OCI-LY7 (cell line): ENCODE measurements around the gene DSCAM. TPM values are rescaled to one million over a fixed set of nuclear protein-coding genes. Genes with fewer than 3 reads are reported as not detected.

ENCODE experiments used
- BruUV-seq: library from RNA; stranded (reverse); fragments of 400-500 nt; replicated peaks from 2 replicates; lab custom pipeline; 2021; lab: Mats Ljungman, UMichigan
- CTCF ChIA-PET: fragments of 300-600 bp; sonication (Branson Sonifier 250); formaldehyde crosslinking; loops from one replicate; lab custom pipeline; 2022; ENCODE audit warnings: antibody characterized with exemption; ENCODE audit not compliant: unreplicated experiment; lab: Charles Lee
- POLR2A ChIA-PET: fragments of 300-600 bp; sonication (Branson Sonifier 250); formaldehyde crosslinking; loops from one replicate; lab custom pipeline; 2022; ENCODE audit warnings: antibody characterized with exemption; lab: Charles Lee
- DNase-seq: peaks from one replicate; pipeline ENCODE4 v3.0.0-alpha.2; 2015; ENCODE audit warnings: low spot score
- H2AFZ ChIP-seq: fragments of 200-600 bp; sonication (generic), shearing (Covaris generic); 2 replicates; pipeline ENCODE4 v1.6.1; 2014; ENCODE audit warnings: mild to moderate bottlenecking, antibody characterized with exemption, low read length, moderate library complexity
- H3K27ac ChIP-seq: fragments of 200-600 bp; sonication (generic); 2 replicates; pipeline ENCODE4 v1.5.1; 2014; ENCODE audit warnings: mixed run types, low read depth, mild to moderate bottlenecking, moderate library complexity, low read length, inconsistent platforms; ENCODE audit not compliant: poor library complexity, severe bottlenecking
- H3K36me3 ChIP-seq: fragments of 200-600 bp; sonication (generic); 2 replicates; pipeline ENCODE4 v1.6.1; 2014; ENCODE audit warnings: mild to moderate bottlenecking, antibody characterized with exemption, low read length, moderate library complexity, mixed read lengths; ENCODE audit not compliant: insufficient read depth
- H3K4me1 ChIP-seq: fragments of 200-600 bp; sonication (generic); 2 replicates; pipeline ENCODE4 v1.5.1; 2014; ENCODE audit warnings: mild to moderate bottlenecking, low read length; ENCODE audit not compliant: insufficient read depth, poor library complexity, severe bottlenecking
- H3K4me2 ChIP-seq: fragments of 200-600 bp; sonication (generic); 2 replicates; pipeline ENCODE4 v1.6.1; 2014; ENCODE audit warnings: mild to moderate bottlenecking, low read length
- H3K4me3 ChIP-seq: fragments of 200-600 bp; sonication (generic); 2 replicates; pipeline ENCODE4 v1.5.1; 2014; ENCODE audit warnings: mild to moderate bottlenecking, low read depth, low read length; ENCODE audit not compliant: poor library complexity, severe bottlenecking
- H3K79me2 ChIP-seq: fragments of 200-600 bp; sonication (generic); 2 replicates; pipeline ENCODE4 v1.6.1; 2016; ENCODE audit warnings: low read depth, mild to moderate bottlenecking, low read length, moderate library complexity, mixed read lengths; ENCODE audit not compliant: insufficient read depth
- H3K9me2 ChIP-seq: fragments of 200-600 bp; sonication (generic); 2 replicates; pipeline ENCODE4 v1.6.1; 2016; ENCODE audit warnings: mild to moderate bottlenecking, low read length, mixed read lengths; ENCODE audit not compliant: insufficient read depth
- H3K9me3 ChIP-seq: fragments of 200-600 bp; sonication (generic); 2 replicates; pipeline ENCODE4 v1.6.1; 2014; ENCODE audit warnings: mild to moderate bottlenecking, mixed run types, low read length, mixed read lengths
- H4K20me1 ChIP-seq: fragments of 200-600 bp; sonication (generic); 2 replicates; pipeline ENCODE4 v1.6.1; 2014; ENCODE audit warnings: mild to moderate bottlenecking, antibody characterized with exemption, low read length, moderate library complexity, mixed read lengths; ENCODE audit not compliant: insufficient read depth
- EZH2phosphoT487 ChIP-seq: fragments of 200-600 bp; sonication (generic); IDR thresholded peaks from 2 replicates; pipeline ENCODE4 v1.6.1; 2018; ENCODE audit warnings: low read depth, borderline replicate concordance, mild to moderate bottlenecking, mixed run types, antibody characterized with exemption, low read length, moderate library complexity, mixed read lengths
- intact Hi-C: fragments of 100-400 bp; cut with micrococcal nuclease; formaldehyde crosslinking; loops from one replicate; pipeline ENCODE4 v1.10.0; 2022; ENCODE audit not compliant: unreplicated experiment
- total RNA-seq, 2 experiments: library from RNA; depleted of rRNA in 1 of 2; stranded (reverse); fragments of >200 nt in 1 of 2; shearing (Covaris generic) in 1 of 2; gene quantifications; 2 replicates each; pipeline ENCODE4 v1.2.3, GENCODE V29; 2014 to 2022
- TF ChIP-seq, protein P1 (sequence below): fragments of 200-600 bp; sonication (generic); conservative IDR thresholded peaks from 2 replicates; pipeline ENCODE4 v1.5.1; 2014; ENCODE audit warnings: mild to moderate bottlenecking, antibody characterized with exemption, low read length, moderate library complexity, mixed read lengths

The DSCAM gene
- total RNA-seq, 2 experiments from 2014 or later, result not detected

DNA sequence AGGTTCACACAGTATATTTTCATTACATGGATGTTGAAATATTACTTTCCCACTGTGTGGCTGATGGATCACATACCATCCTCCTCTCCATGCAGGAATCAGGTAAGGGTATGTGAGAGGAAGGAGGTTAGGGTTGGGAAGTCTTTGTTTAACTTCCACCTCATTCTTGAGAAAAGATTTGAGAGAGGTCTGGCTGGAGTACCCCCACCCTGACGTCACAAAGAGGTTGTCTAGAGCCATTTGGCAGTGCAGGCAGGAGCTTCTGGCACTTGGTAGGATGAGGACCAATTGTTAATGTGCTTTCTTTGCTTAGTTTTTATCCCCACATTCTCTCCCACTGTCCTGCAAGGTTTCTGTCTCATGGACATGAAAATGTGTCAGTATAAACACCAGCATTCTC lies 356.6 kb downstream of the DSCAM start:
- intact Hi-C loops, result no loop called here
- CTCF ChIA-PET, result no interaction called here
- Histone ChIP-seq H3K9me3 (peaks cover 30% of the 10 kb centered on the region), H3K79me2 (no peaks in the 10 kb centered on the region), H3K9me2 (no peaks in the 10 kb centered on the region), H3K4me2 (no peak overlapping the region), H2AFZ (no peak overlapping the region), H3K4me1 (no peaks in the 10 kb centered on the region), H3K4me3 (no peak overlapping the region), H3K27ac (no peak overlapping the region), H3K36me3 (no peaks in the 10 kb centered on the region), H4K20me1 (no peaks in the 10 kb centered on the region)
- no TSS peak for BruUV-seq
- no peak for TF ChIP-seq EZH2phosphoT487
- TF ChIP-seq, protein P1, sequence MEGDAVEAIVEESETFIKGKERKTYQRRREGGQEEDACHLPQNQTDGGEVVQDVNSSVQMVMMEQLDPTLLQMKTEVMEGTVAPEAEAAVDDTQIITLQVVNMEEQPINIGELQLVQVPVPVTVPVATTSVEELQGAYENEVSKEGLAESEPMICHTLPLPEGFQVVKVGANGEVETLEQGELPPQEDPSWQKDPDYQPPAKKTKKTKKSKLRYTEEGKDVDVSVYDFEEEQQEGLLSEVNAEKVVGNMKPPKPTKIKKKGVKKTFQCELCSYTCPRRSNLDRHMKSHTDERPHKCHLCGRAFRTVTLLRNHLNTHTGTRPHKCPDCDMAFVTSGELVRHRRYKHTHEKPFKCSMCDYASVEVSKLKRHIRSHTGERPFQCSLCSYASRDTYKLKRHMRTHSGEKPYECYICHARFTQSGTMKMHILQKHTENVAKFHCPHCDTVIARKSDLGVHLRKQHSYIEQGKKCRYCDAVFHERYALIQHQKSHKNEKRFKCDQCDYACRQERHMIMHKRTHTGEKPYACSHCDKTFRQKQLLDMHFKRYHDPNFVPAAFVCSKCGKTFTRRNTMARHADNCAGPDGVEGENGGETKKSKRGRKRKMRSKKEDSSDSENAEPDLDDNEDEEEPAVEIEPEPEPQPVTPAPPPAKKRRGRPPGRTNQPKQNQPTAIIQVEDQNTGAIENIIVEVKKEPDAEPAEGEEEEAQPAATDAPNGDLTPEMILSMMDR, result no peak
- no peak for DNase-seq
- POLR2A ChIA-PET, result no interaction called here

DNA sequence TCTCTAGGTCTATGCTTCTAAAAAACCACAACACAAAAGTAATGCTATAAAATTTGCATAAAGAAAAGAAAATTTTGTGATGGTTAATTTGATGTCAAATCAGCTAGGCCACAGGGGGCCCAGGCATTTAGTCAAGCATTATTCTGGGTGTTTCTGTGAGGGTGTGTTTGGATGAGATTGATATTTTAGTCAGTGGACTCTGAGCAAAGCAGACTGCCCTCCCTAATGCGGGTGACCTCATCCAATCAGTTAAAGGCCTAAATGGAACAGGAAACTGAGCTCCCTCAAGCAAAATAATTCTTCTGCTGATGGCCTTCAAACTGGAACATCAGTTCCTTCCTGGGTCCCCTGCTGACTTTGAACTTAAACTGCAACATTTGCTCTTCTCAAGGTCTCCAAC lies 358.0 kb downstream of the DSCAM start:
- no peak overlapping the region for H3K27ac ChIP-seq
- no peaks in the 10 kb centered on the region for H3K36me3 ChIP-seq
- TF ChIP-seq EZH2phosphoT487, result no peak
- TF ChIP-seq, protein P1, result no peak
- peaks cover 21% of the 10 kb centered on the region; the same call in 1 of the 2 replicates for H3K9me3 ChIP-seq
- POLR2A ChIA-PET, result no interaction called here
- BruUV-seq, result no TSS peak
- no peak overlapping the region for H2AFZ ChIP-seq
- no peaks in the 10 kb centered on the region for H3K9me2 ChIP-seq
- H3K79me2 ChIP-seq, result no peaks in the 10 kb centered on the region
- DNase-seq, result no peak
- no peaks in the 10 kb centered on the region for H3K4me1 ChIP-seq
- no peak overlapping the region for H3K4me3 ChIP-seq
- intact Hi-C loops, result no loop called here
- H3K4me2 ChIP-seq, result no peak overlapping the region
- CTCF ChIA-PET, result no interaction called here
- no peaks in the 10 kb centered on the region for H4K20me1 ChIP-seq

DNA sequence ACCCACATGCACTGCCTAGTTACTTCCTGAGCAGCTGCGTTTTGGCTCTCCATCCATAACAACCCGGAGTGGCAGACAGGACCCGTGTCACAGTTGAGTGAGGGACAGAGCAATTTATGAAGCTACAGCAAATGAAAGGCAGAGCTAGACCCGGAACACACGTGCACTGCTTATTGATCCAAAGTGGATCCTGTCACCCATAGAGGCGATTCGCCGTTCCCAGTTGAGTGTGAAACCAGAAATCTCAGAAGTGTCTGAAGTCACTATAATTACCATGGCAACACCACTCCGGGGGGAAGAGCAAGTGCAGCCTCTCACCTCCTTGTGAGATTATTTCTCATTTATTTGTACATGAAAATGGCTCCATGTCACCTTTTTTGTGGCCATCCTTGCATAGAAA lies 365.2 kb downstream of the DSCAM start:
- TF ChIP-seq, protein P1, result no peak
- no peak for TF ChIP-seq EZH2phosphoT487
- ChIA-PET POLR2A (no interaction called here), CTCF (no interaction called here)
- Histone ChIP-seq H3K27ac (no peak overlapping the region), H4K20me1 (no peaks in the 10 kb centered on the region), H2AFZ (no peak overlapping the region), H3K36me3 (no peaks in the 10 kb centered on the region), H3K79me2 (no peaks in the 10 kb centered on the region), H3K4me3 (no peak overlapping the region), H3K4me2 (no peak overlapping the region), H3K4me1 (no peaks in the 10 kb centered on the region), H3K9me2 (no peaks in the 10 kb centered on the region), H3K9me3 (no peaks in the 10 kb centered on the region)
- no peak for DNase-seq
- intact Hi-C loops, result no loop called here
- no TSS peak for BruUV-seq
